Umbilical cord (tissue), 2 donors: ENCODE measurements around the gene SFTA2. TPM values are rescaled to one million over a fixed set of nuclear protein-coding genes. Genes with fewer than 3 reads are reported as not detected.
A peak's percentile ranks its signal among the peaks of the same experiment; 100 is the strongest.

Experiments used
- DNase-seq: peaks from one replicate; pipeline ENCODE4 v3.0.0-alpha.2; 2015; ENCODE audit warnings: low spot score
- total RNA-seq: library from RNA; depleted of rRNA; stranded (reverse); fragments of >200 nt; gene quantifications from one replicate; pipeline ENCODE4 v1.2.3, GENCODE V29; 2014; ENCODE audit warnings: low replicate concordance; ENCODE audit not compliant: insufficient read depth

The SFTA2 gene
- total RNA-seq, 1 donor from 2014 or later: not detected

DNA sequence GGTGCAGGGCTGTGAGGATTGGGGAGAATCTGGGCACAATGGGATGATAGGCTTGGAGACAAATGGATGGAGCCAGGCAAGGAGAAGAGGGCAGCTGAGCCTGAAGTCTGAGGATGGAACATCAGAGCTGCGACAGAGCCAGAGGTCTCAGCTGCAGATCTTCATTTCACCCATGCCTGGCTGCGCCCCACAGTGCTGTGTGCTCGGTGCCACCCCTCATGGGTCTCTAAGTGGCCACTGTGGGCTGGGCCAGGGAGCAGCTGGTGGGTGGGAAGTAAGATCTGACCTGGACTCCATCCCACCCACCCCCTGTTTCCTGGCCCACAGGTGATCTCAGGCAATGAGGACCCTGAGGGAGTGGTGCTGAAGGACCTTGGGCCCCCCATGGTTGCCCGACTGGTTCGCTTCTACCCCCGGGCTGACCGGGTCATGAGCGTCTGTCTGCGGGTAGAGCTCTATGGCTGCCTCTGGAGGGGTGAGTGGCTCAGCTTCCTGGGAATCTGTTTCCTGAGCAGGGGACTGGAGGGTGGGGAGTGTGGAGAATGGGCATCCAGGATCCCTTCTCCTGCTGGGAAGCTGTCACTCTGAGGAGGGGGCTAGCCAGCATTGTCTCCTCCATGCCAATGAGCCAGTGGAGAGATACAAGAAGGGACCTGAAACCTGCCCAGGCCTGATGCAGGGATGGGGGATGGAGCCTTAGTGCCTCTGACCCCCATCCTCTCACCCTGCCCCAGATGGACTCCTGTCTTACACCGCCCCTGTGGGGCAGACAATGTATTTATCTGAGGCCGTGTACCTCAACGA lies 41.1 kb downstream of the SFTA2 start:
- no peak for DNase-seq

DNA sequence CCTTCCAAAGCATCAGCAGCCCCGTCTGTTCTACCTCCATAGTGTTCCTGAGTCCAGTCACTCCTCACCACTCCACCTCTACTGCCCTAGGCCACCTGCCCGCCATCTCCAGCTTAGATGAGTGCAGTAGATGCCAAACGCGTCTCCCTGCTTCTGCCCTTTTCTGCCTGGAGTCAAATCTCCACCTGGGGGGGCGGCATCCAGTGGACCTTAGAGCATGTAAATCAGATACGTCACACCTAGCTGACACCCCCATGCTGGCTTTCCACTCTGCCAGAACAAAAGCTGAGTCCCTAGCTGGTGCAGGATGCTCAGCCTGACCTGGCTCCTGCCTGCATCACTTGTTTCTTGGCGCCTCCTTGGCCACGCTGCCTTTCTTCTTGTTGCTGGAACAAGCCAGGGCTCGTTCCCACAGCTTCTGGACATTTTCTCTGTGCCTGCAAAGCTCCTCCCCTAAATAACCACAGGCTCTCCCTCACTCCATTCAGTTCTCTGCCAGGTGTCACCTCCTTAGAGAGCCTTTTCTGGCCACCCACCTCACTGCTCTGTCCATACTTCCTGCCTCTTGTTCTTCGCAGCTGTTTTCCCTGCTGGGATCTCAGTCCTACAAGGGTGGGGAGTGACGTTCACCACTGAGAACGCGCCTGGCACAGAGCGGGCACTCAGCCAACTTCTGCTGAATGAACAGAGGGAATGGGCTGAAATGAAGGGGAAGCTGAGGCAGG lies 41.9 kb downstream of the SFTA2 start:
- DNase-seq: peak; percentile 44

DNA sequence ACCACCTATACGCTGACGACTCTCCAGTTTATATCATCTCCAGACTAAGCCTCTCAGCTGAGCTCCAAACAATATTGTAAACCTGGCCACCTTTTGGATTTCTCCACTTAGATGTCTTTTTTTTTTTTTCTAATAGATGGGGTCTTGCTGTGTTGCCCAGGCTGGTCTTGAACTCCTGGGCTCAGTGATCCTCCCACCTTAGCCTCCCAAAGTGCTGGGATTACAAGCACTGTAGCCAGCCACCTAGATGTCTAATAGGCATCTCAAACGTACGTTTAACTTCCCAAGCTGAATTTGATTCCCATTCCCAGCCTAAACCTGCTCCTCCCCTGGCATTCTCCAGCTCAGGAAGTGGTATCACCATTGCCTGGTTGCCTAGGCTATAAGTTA lies 42.5 kb downstream of the SFTA2 start:
- DNase-seq: no peak

DNA sequence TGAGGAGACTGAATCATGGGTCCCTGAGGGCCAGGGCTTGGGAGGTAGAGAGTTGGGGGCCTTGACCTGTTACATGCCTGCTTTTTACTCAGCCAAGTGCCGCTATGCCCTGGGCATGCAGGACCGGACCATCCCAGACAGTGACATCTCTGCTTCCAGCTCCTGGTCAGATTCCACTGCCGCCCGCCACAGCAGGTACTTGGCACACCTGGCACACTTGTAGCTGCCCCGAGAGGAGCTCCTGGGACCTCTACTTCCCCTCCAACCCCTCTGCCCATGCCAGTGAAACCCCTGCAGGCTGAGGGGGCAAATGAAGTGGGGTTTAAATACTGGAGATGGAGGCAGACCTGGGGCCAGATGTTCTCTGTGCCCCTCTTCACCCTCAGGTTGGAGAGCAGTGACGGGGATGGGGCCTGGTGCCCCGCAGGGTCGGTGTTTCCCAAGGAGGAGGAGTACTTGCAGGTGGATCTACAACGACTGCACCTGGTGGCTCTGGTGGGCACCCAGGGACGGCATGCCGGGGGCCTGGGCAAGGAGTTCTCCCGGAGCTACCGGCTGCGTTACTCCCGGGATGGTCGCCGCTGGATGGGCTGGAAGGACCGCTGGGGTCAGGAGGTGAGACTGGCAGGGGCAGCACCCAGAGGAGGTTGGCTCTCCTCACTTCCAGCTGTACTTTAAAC lies 43.0 kb downstream of the SFTA2 start:
- no peak for DNase-seq

DNA sequence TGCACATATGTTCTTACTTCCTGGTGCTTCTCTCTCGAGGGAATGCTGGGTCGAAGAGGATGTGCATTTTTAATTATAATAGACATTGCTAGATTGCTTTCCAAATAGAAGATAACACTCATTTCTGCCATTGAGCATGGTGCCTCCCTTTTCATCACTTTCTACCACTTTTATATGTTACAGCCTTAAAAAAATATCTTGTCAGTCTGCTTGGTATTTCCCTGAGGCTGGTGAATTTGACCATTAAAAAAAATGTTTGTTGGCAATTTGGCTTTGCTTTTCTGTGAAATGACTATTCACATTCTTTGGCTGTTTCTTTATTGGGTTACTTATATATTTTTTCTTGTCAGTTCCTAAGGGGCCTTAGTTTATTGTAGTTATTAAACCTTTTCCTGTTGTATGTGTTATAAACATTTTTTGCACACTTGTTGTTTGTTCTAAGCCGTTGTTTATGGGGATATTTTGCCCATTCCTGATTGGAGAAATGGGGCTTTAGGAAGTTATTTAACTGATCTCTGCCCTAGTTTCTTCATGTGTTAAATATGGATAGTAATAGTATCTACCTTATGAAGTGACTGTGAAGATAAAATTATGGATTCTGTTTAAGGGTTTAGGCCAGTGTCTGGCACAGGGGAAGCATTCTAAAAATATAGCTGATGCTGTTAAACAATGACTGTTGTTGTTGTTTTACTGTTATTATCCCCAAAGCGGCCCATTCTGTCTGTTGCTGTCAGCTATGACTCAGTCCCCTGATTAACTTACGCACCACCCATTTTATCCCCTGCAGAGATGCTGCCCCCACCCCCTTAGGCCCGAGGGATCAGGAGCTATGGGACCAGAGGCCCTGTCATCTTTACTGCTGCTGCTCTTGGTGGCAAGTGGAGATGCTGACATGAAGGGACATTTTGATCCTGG lies 43.8 kb downstream of the SFTA2 start:
- no peak for DNase-seq

DNA sequence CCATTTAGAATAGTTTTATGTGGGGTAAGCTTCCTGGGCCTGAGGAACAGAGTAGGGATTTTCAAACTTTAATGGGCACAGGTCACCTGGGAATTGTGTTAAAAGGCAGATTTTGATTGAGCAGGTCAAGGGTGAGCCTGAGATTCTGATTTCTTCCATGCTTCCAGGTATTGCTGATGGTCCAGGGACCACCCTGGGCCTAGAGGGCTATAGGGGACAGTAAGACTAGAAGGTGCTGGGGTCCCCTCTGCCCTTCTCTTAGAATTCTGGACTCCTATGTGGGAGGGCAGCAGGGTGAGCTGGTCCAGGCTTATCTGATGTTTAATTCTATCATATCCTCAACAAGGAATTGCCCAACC lies 45.1 kb downstream of the SFTA2 start:
- DNase-seq: no peak

DNA sequence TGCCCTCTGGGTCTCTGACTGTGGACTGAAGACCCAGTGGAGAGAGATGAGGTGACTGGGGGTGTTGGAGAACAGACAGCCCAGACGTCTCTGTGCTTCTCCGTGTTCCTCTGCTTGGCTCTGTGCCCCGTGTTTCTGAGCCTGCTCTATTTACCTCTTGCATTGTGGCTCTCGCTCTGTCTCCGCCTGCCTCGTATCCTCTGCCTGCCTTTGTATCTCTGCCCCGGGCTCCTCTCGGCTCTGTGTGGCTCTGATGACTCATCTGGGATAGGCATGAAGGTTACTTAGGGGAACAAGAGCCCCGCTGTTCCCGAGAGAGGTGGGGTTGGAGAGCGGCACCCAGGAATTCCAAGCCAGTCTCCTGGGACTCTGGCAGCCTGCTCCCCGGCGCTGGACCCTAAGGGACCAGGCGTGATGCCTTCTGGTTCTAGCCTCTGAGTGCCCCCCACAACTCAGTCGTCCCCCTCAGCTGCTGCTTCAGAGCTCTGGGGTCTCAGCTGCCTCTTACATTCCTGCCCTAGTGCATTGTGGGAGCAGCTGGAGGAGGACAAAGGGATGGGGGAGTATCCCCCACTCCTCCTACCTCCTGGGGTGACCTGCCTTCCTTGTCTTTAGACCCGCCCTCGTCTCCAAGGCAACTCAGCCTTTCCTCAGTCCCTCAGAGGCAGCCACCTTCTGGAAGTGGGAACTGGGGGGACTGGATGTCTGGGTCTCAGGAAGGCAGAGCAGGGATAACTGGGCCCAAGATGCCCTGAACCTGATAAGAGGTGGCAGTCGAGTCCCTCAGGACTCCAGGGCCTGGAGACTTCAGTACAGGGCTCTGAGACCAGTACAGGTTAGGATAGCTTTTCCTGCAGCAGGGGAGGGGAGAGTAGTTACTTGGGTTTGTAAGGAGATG lies 45.7 kb downstream of the SFTA2 start:
- peak; percentile 88 for DNase-seq

DNA sequence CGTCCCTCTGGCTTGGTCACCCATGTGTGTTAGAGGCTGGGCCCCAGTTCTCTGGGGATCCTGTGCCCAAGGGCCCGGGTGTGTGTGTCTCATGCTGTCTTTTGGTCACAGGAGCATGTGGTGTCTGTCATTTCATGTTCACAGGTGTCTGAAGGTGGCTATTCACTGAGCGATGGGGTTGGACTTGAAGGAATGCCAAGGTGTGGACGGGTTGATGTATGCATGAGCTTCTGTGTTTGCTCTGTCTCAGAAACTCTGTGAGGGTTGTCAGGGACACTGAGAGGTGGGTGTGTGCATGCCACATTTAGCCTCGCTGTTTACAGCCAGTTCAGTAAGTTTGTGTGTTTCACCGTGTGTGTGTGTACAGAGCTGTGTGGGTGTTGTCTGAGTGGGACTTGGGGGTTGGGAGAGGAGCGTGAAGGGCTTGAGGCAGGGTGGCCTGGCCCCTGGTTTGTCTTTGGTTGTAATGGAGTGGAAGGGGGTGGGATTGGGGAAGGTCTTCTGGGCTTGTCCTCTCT lies 46.4 kb downstream of the SFTA2 start:
- DNase-seq: peak; percentile 67

DNA sequence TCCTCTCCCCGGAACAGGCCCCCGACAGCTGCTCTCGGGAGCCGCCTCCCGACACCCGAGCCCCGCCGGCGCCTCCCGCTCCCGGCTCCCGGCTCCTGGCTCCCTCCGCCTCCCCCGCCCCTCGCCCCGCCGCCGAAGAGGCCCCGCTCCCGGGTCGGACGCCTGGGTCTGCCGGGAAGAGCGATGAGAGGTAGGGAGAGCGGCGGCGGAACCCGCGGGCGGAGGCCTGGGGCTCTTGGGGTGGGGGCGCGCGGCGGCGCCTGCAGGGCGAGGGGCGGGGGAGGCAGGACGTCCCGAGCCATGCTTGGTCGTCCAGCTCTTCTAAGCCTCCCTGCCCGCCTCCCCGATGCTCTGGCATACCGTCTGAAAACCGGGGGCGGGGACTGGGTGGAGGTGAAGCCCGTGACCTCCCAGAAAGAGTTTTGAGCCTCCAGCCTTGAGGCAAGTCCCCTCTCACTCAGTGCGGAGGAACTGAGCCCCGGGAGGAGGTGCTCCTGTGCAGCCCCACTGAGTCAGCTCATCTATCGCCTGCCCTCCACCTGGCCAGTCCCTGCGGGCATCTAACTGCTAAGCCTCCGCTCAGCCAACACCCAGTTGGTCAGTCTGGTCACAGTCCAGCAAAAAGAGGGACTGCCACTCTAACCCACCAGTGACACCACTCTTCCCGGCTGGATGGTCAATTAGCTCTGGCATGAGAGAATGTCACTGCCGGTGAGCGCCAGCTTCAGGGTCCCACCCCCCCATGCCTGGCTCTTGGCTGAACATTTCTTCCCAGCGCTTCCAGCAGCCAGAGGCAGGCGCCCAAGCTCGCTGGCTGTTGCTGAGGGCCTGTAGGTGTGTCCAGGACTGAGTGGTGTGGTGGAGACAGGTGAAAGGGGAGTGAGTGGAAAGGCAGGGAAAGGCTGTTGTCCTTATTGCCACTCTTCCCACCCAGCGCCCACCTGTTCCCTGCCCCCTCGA lies 47.2 kb downstream of the SFTA2 start:
- DNase-seq: peak; percentile 71

DNA sequence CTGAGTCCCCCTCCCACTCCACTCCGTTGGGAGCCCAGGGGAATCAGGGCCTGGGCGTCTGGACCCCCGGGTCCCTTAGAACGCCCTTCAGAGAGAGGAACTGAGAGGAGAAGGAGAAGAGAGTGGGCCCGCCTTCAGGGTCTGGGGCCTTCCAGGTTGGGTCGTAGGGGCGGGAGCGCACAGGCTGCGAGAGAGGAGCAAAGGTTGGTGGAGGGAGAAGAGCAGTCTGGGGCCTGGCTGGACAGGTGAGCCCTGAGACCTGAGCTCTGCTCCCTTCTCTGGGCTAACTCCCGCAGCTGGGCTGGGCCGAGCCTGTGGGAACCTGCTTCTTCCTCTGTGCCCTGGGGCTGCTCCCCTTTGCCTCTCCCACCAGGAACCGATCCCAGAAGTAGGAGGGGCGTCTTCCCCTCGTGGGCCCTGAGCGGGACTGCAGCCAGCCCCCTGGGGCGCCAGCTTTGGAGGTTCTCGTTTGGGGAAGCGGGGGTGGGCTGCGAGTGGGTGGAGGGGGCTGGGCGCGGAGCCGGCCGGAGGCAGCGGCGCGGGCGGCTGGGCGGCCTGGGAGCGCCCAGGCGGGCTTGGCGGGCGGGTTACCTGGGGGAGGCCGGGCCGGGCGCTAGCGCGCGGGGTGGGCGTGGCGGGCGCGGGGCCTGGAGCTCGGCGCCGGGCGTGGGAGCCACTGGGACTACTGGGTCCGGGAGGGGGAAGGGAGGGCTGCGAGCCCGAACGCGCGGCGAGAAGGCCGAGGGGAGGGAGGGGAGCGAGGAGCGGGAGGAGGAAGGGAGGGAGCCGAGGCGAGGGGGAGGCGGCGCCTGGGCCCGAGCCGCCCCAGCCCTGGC lies 48.1 kb downstream of the SFTA2 start, which contains the start of gene DDR1:
Gene DDR1 (plus strand): TSS at position 835 of the 836 bp plus-strand sequence. CDS start 4,211 bp downstream, outside the sequence.
- peak; percentile 90 for DNase-seq

DNA sequence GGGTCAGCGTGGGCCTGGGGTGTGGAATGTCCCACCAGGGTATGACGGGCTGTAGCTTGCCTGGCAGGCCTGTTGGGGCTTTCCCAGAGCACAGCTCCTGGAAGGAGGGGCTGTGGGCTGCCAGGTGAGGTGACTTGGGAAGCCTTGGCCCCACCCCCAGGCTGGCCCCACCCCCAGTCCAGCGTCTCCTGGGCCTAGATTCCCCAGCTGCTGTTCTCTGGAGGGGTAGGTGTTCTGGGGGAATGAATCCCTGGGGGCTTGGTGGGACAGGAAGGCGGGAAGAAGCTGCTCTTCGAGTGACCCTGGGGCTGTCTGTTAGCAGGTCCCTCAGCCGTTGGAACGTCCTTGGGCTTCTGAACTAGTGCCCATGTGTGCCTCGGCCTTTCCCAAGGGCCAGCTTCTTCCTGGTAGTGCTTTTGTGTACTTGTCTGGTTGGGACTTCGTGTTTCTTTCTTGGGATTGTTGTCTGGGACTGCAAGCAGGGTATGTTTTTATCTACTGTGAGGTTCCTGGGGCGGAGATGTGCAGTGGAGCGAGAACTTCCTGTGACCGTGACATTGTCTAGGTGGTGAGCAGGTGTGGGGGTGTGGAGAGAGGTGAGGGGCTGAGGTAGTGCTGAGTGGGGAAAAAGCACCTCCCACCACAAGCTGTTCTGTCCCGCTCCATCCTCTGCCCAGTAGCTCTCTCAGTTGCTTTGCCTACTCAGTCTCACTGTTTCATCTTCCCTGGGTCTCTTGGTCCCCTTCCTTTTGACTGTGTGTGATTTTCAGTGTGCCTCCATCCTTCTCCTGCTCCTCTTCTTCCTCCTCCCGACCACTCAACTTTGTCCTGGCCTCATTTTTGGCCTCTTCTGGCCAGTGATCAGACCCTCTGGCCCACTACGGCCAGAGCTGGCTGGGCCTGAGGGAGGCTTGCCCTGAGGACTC lies 48.9 kb downstream of the SFTA2 start:
- peak; percentile 68 for DNase-seq

DNA sequence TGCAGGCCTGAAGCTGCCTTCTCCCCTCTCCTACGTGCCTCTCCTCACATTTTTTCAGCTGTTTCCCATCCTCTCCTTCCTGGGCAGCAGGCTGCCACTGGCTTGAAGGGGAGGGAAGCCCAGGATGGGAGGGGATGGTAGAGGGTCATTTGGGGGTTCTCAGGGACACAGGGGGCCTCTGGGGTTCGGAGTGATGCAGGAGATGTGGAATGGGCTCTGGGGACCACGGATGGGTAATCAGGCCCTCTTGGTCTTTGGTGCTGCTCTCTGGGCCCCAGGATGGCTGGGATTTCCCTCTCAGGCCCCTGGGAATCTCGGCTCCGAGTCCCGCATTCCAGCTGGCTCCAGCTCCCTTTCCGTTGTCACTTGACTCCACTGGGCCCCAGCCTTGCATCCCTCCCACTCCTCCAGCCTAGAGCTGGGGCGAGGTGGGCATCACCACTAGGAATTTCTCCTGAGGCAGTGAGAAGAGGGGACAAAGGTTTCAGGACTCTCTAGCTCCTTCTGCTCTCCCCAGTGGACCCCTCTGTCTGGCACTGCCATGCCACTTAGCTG lies 49.7 kb downstream of the SFTA2 start:
- DNase-seq: peak; percentile 48

DNA sequence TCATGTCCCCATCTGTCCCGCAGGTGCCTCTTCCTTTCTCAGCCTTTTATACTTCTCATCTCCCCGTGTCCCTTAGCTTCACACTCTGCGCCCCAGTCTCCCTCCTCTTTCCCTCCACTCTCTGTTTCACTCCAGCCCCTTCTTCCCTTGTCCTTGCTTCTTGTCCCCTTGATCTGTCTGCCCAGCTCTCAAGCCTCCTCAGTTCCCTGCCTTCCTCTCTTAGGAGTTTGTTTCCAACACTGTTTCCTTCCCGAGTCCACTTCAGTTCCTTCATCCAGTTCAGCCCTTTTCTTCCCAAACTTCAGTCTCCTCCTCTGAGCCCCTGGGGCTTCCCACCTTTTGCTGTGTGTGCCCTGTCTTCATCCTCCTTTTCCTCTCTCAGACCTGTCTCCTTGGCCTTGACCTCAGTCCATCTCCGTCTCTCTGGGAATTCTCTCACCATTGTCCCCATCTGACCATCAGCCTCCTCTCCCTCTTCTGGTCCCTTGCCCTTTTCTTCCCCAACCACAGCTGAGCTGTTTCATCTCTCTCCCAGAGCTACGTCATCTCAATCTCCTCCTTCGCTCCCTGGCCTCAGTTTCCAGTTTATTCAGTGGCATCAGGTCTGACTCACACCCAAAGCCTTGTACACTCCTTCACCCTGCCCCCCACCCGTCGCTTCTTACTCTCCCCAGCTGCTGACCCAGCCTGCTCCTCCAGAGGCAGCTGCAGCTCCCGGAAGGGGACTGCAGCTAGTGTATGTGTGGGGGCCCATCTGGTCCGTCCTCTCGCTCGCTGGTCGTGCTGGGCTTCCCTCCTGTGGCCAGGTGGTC lies 50.4 kb downstream of the SFTA2 start:
- DNase-seq: peak; percentile 80
